ENCODE measurements around the gene DDX43. TPM values are rescaled to one million over a fixed set of nuclear protein-coding genes. Genes with fewer than 3 reads are reported as not detected.

DDX43 gene
- total and polyA plus RNA-seq, 10 of the 15 experiments (the other 5 are each of a cell fraction or from before 2014, with no cell fraction given) = 0.12 TPM; not detected in 9

DNA sequence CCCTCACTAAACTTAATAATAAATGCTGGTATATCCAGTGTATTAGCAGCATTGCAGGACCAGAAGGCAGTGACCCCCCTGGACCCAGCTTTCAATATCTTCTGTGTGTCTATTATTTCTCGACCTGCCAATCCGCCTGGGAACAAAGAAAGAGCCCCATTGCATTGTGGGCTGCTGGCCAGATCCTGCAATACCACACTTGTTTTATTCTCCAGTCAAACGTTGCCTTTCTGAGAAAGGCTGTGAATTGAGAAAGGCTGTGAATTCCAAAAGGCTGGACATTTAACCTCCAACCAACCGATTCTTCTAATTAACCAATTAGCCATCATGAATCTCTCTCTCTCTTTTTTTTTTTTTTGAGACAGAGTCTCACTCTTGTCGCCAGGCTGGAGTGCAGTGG is 65.4 kb downstream of the DDX43 start:
- no peaks in the 10 kb centered on the region; a peak in 1 of 4 replicates for H3K36me3 ChIP-seq (ENCODE audit: control insufficient read depth in 2 of 2, insufficient read depth in 2 of 2, low read length in 1 of 2)
- POLR2A ChIA-PET = interaction anchor here (0.5 to 3.6 kb wide), 2 partner anchors 10 to 54 kb away, joined by 3 to 17 read pairs; no protein-coding TSS in a partner anchor
- SMC1A ChIA-PET (ENCODE audit: uncharacterized antibody, unreplicated experiment) = interaction anchor here (1.0 to 3.9 kb wide), 2 partner anchors 9 to 54 kb away, joined by 5 to 21 read pairs; no protein-coding TSS in a partner anchor
- CTCF ChIA-PET = interaction anchor here (0.6 to 1.1 kb wide), 3 partner anchors 57 to 579 kb away, joined by 3 to 5 read pairs (median 4); no protein-coding TSS in a partner anchor
- WGBS (ENCODE audit: insufficient coverage, insufficient replicate concordance, low lambda C conversion rate, missing lambda C conversion rate) = 60% methylated on average over 5 of the region's 5 CpGs
- H4K20me1 ChIP-seq (ENCODE audit: control insufficient read depth, insufficient read depth) = no peaks in the 10 kb centered on the region
- no peak overlapping the region for H3K4me2 ChIP-seq (ENCODE audit: control insufficient read depth, insufficient read depth)
- TF ChIP-seq, protein P1, sequence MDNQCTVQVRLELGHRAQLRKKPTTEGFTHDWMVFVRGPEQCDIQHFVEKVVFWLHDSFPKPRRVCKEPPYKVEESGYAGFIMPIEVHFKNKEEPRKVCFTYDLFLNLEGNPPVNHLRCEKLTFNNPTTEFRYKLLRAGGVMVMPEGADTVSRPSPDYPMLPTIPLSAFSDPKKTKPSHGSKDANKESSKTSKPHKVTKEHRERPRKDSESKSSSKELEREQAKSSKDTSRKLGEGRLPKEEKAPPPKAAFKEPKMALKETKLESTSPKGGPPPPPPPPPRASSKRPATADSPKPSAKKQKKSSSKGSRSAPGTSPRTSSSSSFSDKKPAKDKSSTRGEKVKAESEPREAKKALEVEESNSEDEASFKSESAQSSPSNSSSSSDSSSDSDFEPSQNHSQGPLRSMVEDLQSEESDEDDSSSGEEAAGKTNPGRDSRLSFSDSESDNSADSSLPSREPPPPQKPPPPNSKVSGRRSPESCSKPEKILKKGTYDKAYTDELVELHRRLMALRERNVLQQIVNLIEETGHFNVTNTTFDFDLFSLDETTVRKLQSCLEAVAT (IDR thresholded peaks at IDR 0.05) = 0 out of 2 replicates have a peak, but pooled peaks have one; percentile 13
- 0 out of 2 replicates have a peak, but pooled peaks have one; percentile 4 for TF ChIP-seq JUNB (IDR thresholded peaks at IDR 0.05)
- TF ChIP-seq, protein P2, sequence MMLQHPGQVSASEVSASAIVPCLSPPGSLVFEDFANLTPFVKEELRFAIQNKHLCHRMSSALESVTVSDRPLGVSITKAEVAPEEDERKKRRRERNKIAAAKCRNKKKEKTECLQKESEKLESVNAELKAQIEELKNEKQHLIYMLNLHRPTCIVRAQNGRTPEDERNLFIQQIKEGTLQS (IDR thresholded peaks at IDR 0.05; ENCODE audit: borderline replicate concordance, extremely low read depth, low read depth, low read length) = no peak
- TF ChIP-seq, protein P3, sequence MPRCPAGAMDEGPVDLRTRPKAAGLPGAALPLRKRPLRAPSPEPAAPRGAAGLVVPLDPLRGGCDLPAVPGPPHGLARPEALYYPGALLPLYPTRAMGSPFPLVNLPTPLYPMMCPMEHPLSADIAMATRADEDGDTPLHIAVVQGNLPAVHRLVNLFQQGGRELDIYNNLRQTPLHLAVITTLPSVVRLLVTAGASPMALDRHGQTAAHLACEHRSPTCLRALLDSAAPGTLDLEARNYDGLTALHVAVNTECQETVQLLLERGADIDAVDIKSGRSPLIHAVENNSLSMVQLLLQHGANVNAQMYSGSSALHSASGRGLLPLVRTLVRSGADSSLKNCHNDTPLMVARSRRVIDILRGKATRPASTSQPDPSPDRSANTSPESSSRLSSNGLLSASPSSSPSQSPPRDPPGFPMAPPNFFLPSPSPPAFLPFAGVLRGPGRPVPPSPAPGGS (IDR thresholded peaks at IDR 0.05; ENCODE audit: borderline replicate concordance, insufficient read depth, low read depth, low read length, poor library complexity, severe bottlenecking) = no peak
- no peak for TF ChIP-seq RAD51 (IDR thresholded peaks at IDR 0.05)
- TF ChIP-seq POU2F2 (IDR thresholded peaks at IDR 0.05; ENCODE audit: borderline replicate concordance, low read depth, low read length) = no peak
- RAD21 ChIA-PET (ENCODE audit: unreplicated experiment) = no interaction called here
- H2AFZ ChIP-seq (ENCODE audit: control insufficient read depth, low read depth, low read length) = no peak overlapping the region
- peaks cover 10% of the 10 kb centered on the region for H3K4me1 ChIP-seq (ENCODE audit: control insufficient read depth, insufficient read depth, low read length)
- ATAC-seq = no peak
- no peak for FAIRE-seq
- no peak overlapping the region for H3K9ac ChIP-seq (ENCODE audit: control insufficient read depth, insufficient read depth, low read length)
- peaks cover 22% of the 10 kb centered on the region for H3K79me2 ChIP-seq (ENCODE audit: control insufficient read depth, insufficient read depth, low read length)
- no peaks in the 10 kb centered on the region for H3K27me3 ChIP-seq (replicated peaks in 1 of 2; ENCODE audit: control insufficient read depth in 2 of 2, insufficient read depth in 2 of 2, low read length in 1 of 2)
- no TSS peak for BruUV-seq (replicated peaks)
- in situ Hi-C loops (cut with MboI) = no loop called here
- H3K4me3 ChIP-seq = no peak overlapping the region
- H3K9me3 ChIP-seq (replicated peaks; ENCODE audit: control insufficient read depth, insufficient read depth, low read length) = no peaks in the 10 kb centered on the region
- no peak overlapping the region; the same call in 1 of the 2 replicates for H3K27ac ChIP-seq (ENCODE audit: control insufficient read depth, insufficient read depth)
- intact Hi-C loops (cut with micrococcal nuclease; ENCODE audit: unreplicated experiment) = no loop called here
- no peak for DNase-seq (ENCODE audit: low read depth, low spot score)
